DMS 273 (cell line): ENCODE results near the gene PHF21B.
A peak's percentile ranks its signal among the peaks of the same experiment; 100 is the strongest.
"Not testable (repeated sequence)": the region's sequence is repeated elsewhere in the genome, so short reads cannot be mapped to it uniquely, and the experiment has no call there.

Experiments used
- DNase-seq: peaks from one replicate; lab custom pipeline; 2025; ENCODE audit not compliant: unreplicated experiment; lab: John Stamatoyannopoulos, UW

PHF21B gene

GRCh38 chr22:44880610-44881290, 129.1 kb downstream of the PHF21B start:
- no peak for DNase-seq

- no peak for DNase-seq
These were observed 130.5 kb downstream of the PHF21B start for GRCh38 chr22:44879301-44879680.

GRCh38 chr22:44878483-44879300, 131.1 kb downstream of the PHF21B start:
- no peak for DNase-seq

GRCh38 chr22:44876921-44877320, 132.9 kb downstream of the PHF21B start:
- DNase-seq: no peak

GRCh38 chr22:44871782-44872181, 138.0 kb downstream of the PHF21B start:
- no peak for DNase-seq

- peak; percentile 40 for DNase-seq
These were observed 139.8 kb downstream of the PHF21B start for GRCh38 chr22:44870021-44870420.

- DNase-seq: no peak
These were observed 140.6 kb downstream of the PHF21B start for GRCh38 chr22:44869196-44869595.

- DNase-seq: no peak
These were observed 144.4 kb downstream of the PHF21B start for GRCh38 chr22:44865193-44866057.

- peak; percentile 11 for DNase-seq
These were observed 146.6 kb downstream of the PHF21B start for GRCh38 chr22:44862981-44863860.

- DNase-seq: no peak
These were observed 147.5 kb downstream of the PHF21B start for GRCh38 chr22:44862281-44862680.

- DNase-seq: no peak
These were observed 148.6 kb downstream of the PHF21B start for GRCh38 chr22:44861245-44861644.

- DNase-seq: no peak
These were observed 149.5 kb downstream of the PHF21B start for GRCh38 chr22:44860311-44860710.

GRCh38 chr22:44859641-44860040, 150.2 kb downstream of the PHF21B start:
- no peak for DNase-seq

- not testable (repeated sequence) for DNase-seq
These were observed 151.0 kb downstream of the PHF21B start for GRCh38 chr22:44858819-44859218.

GRCh38 chr22:44855855-44856254, 153.9 kb downstream of the PHF21B start:
- DNase-seq: no peak

- DNase-seq: not testable (repeated sequence)
These were observed 155.2 kb downstream of the PHF21B start for GRCh38 chr22:44854641-44855040.

- DNase-seq: no peak
These were observed 158.9 kb downstream of the PHF21B start for GRCh38 chr22:44850946-44851345.

- no peak for DNase-seq
These were observed 160.9 kb downstream of the PHF21B start for GRCh38 chr22:44848791-44849420.

- no peak for DNase-seq
These were observed 161.5 kb downstream of the PHF21B start for GRCh38 chr22:44848296-44848741.

- no peak for DNase-seq
These were observed 161.9 kb downstream of the PHF21B start for GRCh38 chr22:44847892-44848291.
